ENCODE results near the gene TRABD2B.

TRABD2B gene

GRCh38 chr1:47788761-47789160 is 208.4 kb downstream of the TRABD2B start:
- DNase-seq, result no peak

GRCh38 chr1:47787560-47787959 is 209.6 kb downstream of the TRABD2B start:
- no peak for DNase-seq

GRCh38 chr1:47786316-47786715 is 210.9 kb downstream of the TRABD2B start:
- DNase-seq, result no peak

- no peak for DNase-seq
Measured at GRCh38 chr1:47785561-47786271, 211.5 kb downstream of the TRABD2B start.

GRCh38 chr1:47785118-47785517 is 212.1 kb downstream of the TRABD2B start:
- no peak for DNase-seq

- peak; percentile 65 for DNase-seq
Measured at GRCh38 chr1:47784497-47784822, 212.7 kb downstream of the TRABD2B start.

GRCh38 chr1:47783638-47784496 is 213.3 kb downstream of the TRABD2B start:
- no peak for DNase-seq

GRCh38 chr1:47782414-47783166 is 214.6 kb downstream of the TRABD2B start:
- peak; percentile 55 for DNase-seq

- DNase-seq, result peak; percentile 83
Measured at GRCh38 chr1:47781171-47781959, 215.8 kb downstream of the TRABD2B start.

- no peak for DNase-seq
Measured at GRCh38 chr1:47780469-47780995, 216.7 kb downstream of the TRABD2B start.

- DNase-seq, result no peak
Measured at GRCh38 chr1:47779613-47780012, 217.6 kb downstream of the TRABD2B start.

- no peak for DNase-seq
Measured at GRCh38 chr1:47778280-47778679, 218.9 kb downstream of the TRABD2B start.

GRCh38 chr1:47777322-47777721 is 219.9 kb downstream of the TRABD2B start:
- no peak for DNase-seq

GRCh38 chr1:47776667-47777131 is 220.5 kb downstream of the TRABD2B start:
- peak; percentile 72 for DNase-seq

- DNase-seq, result no peak
Measured at GRCh38 chr1:47774986-47775834, 222.0 kb downstream of the TRABD2B start.

GRCh38 chr1:47772960-47773682 is 224.1 kb downstream of the TRABD2B start:
- no peak for DNase-seq

GRCh38 chr1:47772281-47772680 is 224.9 kb downstream of the TRABD2B start:
- DNase-seq, result no peak

GRCh38 chr1:47771751-47772150 is 225.4 kb downstream of the TRABD2B start:
- no peak for DNase-seq

- DNase-seq, result no peak
Measured at GRCh38 chr1:47769983-47770382, 227.2 kb downstream of the TRABD2B start.

GRCh38 chr1:47769295-47769694 is 227.9 kb downstream of the TRABD2B start:
- DNase-seq, result no peak

- DNase-seq, result no peak
Measured at GRCh38 chr1:47767741-47768100, 229.5 kb downstream of the TRABD2B start.

Data from femur (tissue), 1 donor.